HG02852 (cell line): ENCODE data around the gene GSN.

Source experiments
- ATAC-seq: cut with Tn5 transposase; IDR thresholded peaks from one replicate; pipeline ENCODE4 v1.9.1; 2021; ENCODE audit warnings: mild to moderate bottlenecking, moderate library complexity; ENCODE audit not compliant: unreplicated experiment

GSN gene

DNA sequence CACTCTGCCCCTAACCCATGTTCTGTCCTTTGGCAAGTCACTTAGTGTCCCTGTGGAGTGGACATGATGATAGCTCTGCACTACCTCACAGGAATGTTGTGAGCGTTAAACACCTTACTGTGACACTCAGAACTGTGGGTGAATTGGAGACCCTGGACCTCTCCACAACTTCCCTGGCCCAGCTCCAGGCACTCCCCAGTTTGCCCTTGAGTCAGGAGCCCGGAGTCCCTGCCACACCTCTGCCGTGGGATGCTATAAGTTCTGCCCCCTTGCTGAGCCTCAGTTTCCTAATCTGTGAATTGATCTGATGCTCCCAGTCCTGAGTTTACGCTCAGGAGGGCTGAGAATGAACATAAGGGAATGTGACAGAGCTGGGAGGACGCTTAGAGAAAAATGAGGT, 34.4 kb downstream of the GSN start:
- no peak for ATAC-seq

DNA sequence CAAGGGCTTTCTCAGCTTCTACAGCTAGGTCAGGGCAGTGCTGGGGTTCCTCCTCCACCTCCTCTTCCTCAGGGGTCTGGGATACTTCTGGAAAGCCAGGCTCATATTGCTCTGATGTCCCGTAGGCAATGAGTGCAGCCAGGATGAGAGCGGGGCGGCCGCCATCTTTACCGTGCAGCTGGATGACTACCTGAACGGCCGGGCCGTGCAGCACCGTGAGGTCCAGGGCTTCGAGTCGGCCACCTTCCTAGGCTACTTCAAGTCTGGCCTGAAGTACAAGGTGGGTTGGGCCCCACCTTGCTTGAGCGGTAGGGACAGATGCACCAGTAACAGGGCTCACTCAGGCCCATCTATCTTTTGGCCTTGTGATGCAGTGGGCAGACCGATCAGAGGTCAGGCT, 34.8 kb downstream of the GSN start:
- no peak for ATAC-seq

DNA sequence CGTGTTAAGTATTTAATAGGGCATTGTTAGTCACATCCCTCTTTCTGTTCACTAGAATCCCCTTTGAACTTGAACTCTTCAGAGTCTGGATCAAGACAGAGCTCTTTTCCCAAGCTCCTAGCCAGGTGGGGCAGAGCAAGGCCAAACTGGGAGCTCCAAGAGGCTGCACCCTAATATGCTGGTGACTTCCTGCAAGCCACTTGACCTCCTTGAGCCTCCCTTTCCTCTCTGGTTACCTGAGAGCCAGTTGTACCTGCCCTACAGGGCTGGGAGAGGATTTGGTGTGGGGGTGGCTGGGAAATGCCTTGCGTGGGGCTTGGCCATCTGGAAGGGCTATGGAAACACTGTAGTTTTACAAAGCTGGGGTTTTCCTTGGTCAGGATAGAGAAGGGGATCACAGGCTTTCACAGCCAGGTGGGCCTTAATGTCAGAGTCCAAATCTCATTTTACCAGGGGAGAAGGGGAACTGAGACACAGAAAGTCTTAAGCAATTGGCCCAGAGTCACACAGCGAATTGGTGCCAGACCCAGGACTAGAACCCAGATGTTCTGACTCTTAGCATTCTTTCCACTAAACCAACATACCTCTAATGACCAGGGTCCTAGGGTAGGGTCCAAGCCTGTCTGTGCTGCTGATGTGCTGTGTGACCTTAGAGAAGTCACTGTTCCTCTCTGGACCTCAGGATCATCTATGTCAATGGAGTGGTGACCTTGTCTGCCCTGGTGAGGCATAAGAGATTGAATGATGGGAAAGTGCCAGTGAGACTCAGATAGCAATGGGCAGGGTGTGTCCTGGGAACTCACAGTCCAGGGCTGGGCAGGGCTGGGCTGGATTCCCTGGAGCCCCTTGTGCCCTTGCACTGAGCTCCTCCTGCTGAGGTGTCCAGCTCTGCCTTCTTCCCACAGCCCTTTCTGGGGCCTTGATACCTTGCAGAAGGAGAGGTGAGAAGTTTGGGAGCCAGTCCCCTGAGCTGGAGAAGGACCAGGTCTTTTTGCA, 35.8 kb downstream of the GSN start:
- no peak for ATAC-seq

DNA sequence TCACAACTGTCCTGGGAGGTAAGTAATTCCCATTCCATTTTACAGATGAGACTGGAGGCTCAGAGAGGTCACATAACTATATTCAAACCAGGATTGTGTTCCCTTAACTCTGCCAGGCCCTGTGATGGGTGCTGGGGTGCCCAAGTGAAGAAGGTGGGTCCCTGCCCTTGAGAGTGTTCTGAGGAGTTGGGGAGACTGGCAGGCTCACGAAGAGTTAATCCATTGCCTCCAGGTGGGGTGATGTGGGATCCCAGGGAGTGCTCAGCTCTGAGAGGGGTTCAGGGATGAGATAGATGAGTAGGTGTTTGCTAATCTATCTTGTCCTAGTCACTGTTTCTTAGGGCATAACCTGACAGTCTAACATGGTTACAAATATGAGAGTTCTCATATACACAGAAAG, 36.7 kb downstream of the GSN start:
- no peak for ATAC-seq

DNA sequence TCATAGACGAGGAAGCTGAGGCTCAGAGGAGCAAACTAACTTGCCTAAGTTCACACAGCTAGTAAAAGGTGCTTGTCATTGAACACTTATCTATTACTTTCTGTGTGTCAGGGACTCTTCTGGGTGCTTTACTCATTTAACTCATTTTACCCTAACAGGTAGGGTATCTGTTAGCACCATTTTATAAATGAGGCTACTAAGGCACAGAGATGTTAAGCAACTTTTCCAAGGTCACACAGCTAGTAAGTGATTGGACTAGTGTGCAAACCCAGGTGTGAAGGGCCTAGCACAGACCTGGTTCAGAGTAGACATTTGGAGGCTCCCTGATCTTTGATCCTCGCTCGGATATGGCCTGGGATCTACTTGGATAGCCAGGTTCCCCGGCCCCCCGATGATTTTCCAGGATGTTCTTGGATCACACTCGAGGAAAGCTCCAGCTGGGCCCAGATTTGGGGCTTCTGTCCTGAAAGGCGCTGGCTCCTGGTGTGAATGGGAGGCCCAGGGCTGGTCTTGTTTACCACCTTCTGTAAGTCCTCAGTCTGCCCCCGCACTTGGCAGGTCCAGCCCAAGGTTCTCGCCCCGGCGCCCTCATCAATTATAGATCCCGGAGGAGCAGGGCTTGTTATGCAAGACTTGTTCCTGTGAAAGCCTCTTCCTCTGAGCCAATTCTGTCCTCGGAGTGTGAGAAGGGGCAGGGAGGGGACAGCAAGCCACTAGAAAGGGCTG, 37.5 kb downstream of the GSN start:
- ATAC-seq: no peak

DNA sequence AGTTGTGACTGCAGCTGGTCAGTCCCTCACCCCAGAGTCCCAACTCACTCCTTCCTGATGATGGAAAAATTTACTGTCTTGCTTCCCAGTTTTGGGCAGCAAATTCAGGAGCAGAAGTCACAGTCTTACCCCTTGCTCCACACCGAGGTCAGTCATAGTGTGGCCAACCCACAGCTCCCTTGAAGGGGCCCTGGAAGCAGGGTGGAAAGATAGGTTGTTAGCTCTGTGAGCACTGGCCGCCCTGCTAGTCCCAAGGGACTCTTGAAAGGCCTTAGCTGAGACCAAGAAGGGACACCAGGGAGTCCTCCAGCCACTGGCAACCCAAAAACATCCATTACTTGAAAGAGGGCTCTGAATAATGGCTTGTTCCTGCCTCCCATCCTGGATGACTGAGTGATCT, 40.0 kb downstream of the GSN start:
- ATAC-seq: no peak

DNA sequence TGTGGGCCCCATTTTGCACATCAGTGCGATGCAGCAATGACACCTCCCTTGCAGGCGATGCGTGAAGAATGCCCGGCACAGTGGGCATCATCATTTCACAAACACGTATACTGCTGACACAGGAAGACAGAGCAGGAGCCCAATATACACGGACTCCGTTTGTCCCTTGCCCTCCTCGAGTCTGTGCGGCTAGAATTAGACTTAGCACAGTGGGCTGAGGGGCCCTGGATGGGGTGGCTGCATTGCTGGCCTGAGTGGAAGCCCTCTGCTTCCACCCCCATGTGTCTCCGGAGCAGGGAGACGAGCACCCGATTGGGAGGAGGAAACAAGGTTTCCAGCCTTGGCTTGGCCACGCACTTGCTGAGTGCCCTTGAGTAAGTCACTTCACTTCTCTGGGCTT, 40.8 kb downstream of the GSN start:
- ATAC-seq: no peak

DNA sequence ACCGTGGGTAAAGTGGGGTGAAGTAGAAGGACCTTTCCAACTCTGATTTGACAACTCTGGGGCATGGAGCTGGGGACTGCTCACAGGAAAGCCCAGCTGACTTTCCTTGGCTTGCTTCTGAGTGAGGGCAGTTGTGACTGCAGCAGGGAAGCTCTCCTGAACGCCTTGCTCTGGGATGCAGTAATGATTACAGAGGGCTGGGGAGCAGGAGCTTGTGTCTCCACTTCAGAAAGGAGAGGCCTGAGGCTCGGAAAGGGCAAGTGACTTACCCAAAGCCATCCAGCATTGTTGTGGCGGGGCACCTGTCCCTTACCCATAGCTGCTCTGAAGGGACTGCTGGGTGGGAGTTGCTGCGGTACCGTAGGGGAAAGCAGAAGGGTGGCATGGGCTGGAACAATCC, 41.2 kb downstream of the GSN start:
- ATAC-seq: no peak

DNA sequence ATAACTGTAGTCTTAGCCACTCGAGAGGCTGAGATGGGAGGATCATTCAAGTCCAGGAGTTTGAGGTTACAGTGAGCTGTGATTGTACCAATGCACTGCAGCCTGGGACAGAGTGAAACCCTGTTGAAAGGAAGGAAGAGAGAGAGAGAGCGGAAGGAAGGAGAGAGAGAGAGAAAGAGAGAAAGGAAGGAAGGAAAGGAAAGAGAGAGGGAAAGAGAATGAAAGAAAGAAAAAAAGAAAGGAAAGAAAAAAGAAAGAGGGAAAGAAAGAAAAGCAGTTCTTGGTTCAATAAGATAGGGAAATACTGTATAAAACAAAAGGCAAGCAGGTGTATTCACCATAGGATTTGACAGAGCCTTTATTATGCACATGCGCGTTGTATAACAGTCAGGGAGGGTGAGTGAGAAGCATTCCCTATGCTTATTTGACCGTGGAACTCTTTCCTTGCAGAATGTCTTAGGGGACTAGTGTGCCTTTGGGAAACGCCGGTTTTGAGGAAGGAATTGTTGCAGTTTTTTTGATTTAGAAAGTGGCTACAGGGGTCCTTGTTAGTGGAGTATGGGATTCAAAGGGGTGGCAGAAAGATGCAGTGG, 42.0 kb downstream of the GSN start:
- ATAC-seq: no peak

DNA sequence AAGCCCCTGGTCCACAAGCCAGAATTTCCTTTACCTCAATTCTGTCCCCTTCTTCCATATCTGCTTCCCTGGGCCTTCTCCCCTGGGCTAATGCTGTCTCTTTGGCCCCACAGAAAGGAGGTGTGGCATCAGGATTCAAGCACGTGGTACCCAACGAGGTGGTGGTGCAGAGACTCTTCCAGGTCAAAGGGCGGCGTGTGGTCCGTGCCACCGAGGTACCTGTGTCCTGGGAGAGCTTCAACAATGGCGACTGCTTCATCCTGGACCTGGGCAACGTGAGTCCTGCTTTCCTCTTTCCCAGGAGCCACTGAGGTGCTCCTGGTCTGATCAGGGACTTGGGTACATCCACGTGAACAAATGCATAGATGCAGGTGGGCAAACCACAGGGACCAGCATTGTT, 42.6 kb downstream of the GSN start:
- ATAC-seq: no peak

DNA sequence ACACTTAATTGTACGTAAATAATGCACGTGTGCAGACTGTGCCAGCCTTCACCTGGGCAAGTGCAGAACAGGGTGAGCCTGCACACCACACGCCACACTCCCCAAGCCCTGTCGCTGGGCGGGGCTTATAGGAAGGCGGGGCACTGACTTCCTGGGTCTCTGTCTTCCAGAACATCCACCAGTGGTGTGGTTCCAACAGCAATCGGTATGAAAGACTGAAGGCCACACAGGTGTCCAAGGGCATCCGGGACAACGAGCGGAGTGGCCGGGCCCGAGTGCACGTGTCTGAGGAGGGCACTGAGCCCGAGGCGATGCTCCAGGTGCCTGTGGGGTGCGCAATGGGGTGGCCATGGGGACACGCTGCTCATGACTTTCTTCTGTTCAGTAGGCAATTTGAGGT, 44.2 kb downstream of the GSN start:
- ATAC-seq: no peak

DNA sequence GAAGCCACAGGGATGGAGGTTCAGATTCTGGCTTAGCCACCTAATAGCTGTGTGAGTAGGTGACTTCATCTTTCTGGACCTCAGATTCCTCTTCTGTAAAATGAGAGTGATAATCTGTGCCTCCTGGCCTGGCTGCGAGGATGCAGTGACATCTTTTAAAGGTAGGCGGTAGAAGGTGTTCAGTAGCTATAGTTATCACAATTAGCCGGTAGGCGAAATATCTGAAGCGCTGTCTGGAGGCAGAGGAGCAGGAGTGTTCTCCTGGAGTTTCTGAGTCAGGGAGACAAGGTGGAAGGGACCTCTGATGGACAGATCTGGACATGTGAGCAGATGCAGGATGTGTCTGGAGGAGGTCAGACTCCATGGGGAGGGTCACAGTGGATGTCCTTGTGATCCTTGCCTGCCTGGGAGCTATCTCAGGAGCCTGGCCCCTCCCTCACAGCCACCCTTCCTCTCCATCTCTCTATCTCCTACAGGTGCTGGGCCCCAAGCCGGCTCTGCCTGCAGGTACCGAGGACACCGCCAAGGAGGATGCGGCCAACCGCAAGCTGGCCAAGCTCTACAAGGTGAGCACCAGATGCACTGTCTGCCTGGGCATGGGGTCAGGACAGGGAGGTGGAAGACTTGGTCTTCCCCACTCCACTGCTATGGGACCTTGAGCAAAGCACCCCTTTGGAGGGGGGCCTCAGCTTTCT, 45.6 kb downstream of the GSN start:
- no peak for ATAC-seq

DNA sequence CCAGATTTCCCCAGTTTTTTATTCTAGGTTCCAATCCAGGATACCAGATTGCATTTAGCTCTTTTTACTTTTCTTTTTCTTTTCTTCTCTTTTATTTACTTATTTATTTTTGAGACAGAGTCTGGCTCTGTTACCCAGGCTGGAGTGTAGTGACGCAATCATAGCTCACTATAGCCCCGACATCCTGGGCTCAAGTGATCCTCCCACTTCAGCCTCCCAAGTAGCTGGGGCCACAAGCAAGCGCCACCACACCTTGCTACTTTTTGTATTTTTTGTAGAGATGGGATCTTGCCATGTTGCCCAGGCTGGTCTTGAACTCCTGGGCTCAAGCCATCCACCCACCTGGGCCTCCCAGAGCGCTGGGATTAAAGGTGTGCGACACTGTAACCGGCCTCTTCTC, 48.4 kb downstream of the GSN start:
- ATAC-seq: no peak

DNA sequence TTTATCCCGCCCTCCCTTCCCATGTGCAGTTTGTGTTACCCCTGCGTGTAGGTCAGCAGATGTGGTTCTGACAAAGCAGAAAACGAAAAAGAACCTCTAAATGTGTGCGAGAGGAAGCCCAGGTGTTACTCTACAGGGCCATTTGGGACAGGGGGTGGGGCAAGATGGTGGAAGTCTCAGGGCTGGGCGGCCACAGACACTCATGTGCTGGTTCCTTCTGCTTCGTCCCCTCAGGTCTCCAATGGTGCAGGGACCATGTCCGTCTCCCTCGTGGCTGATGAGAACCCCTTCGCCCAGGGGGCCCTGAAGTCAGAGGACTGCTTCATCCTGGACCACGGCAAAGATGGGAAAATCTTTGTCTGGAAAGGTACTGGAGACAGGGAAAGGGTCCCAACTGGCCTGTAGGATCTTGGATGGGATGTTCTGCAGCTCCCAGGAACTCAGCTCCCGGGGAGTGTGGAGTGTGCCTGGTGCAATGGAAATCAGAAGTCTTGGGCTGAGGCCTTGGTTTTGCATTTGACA, 49.0 kb downstream of the GSN start:
- no peak for ATAC-seq

DNA sequence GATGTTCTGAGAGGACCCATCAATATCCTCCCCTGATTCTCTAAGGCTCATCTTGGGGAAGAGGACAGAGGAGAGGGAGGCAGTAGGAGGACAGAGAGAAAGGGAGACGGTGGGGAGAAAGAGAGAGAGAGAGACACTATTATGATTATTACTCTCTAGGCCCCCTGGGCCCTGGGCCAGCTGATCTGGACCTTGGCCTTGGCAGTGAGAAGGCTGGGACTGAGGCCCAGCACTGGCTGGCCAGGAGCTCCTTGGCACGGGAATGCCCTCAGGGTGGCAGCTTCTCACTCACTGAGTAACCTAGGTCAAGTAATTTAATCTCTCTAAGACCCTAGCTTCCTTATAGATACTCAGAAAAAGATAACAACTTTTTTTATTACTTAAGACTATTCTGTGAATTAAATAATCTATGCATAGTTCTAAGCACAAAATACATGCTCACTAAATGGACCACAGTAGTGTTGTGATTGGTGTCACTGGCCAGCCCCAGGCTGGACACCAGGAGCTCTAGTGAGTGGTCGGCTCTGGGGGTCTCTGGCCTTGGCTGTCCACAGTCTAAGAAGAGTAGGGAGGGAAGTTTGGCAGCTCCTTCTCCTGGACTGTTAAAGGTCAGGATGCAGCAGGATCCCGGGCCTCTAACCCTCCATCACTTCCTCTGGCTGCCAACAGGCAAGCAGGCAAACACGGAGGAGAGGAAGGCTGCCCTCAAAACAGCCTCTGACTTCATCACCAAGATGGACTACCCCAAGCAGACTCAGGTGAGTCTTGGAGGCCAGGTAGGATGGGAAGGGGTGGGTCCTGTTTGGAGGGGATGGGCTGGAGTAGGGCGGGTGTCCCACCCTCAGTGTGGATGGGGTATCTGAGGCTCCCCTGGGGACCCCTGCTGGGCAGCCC, 50.0 kb downstream of the GSN start:
- ATAC-seq: no peak

DNA sequence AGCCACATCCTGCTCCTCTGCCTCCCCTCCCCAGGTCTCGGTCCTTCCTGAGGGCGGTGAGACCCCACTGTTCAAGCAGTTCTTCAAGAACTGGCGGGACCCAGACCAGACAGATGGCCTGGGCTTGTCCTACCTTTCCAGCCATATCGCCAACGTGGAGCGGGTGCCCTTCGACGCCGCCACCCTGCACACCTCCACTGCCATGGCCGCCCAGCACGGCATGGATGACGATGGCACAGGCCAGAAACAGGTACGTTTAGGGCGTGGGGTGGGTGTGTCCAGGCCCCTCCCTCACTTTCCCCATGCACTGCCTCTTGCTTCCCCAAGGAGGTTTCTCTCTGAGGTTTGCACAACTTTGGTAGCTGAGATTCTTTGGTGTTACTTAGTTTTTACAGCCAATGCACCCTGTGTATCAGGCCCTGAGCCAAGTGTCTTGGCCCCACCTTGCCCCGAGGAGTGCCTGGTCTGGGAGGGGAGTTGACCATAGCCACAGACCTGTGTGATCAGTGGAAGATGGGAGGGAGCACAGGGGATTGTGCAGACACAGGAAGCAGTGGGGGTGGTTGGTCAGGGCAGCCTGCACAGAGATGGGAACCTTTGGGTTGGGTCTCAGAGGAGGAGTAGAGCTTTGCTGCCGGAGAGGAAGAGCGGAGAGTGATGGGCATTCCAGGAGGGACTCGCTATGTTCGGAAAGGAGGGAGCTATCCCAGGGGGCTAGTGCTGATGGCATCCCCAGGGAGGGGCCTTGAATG, 50.8 kb downstream of the GSN start:
- ATAC-seq: no peak

DNA sequence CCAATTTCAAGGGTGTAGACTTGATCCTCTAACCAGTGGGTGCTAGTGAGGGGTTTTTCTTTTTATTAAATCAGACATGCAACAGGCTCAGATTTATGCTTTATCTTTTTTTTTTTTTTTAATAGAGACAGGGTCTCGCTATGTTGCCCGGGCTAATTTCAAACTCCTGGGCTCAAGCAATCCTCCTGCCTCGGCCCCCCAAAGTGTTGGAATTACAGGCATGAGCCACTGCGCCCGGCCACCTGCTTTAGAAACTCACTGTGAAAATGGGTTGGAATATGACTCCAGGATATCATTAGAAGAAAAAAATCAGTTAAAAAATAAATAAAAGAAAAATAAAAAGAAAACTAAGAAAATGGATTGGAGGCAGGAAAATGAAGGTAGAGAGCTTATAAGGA, 51.4 kb downstream of the GSN start:
- no peak for ATAC-seq

DNA sequence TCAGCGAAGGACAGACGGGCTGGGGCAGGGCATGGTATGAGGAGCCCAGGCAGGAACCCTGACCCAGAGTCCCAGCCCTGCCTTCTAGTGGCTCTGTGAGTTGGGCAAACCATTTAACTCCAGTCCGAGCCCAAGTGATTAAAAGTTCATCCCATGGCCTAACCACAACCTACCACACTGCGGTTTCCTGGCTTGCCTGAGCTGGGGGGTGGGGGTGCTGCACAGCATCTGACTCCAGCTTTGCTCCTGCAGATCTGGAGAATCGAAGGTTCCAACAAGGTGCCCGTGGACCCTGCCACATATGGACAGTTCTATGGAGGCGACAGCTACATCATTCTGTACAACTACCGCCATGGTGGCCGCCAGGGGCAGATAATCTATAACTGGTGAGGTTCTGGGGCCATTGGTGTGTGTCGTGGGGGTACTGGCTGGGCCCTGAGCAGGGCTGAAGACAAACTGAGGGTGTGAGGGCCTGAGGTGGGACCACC, 53.1 kb downstream of the GSN start:
- ATAC-seq: no peak
